ENCODE data around the gene ZMPSTE24. TPM values are rescaled to one million over a fixed set of nuclear protein-coding genes. Genes with fewer than 3 reads are reported as not detected.
"Not testable (repeated sequence)": the region's sequence is repeated elsewhere in the genome, so short reads cannot be mapped to it uniquely, and the experiment has no call there.

The ZMPSTE24 gene
- total and polyA plus RNA-seq, 10 of the 15 experiments (the other 5 are each of a cell fraction or from before 2014, with no cell fraction given) = 21.5 to 84.4 (median 43.6) TPM

DNA sequence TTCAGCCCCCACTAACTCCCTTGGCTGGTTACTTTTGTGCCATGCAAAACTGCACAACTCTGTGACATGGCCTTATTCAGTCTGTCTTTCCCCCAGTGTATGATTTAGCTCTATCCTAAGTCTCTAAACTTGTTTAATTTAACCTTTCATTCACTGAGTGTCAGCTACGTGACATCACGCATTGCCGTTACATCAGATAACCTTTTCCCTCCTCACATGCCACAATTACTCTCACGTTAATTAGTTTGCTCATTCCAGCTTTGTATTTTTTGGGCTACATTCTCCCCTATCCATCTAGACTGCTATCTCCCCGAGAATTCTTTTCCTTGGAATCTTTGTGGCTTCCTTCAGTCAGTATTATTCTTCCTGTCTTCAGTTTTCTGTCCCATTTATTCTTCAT is 39.7 kb upstream of the ZMPSTE24 start (continued):
- TF ChIP-seq, protein P1, sequence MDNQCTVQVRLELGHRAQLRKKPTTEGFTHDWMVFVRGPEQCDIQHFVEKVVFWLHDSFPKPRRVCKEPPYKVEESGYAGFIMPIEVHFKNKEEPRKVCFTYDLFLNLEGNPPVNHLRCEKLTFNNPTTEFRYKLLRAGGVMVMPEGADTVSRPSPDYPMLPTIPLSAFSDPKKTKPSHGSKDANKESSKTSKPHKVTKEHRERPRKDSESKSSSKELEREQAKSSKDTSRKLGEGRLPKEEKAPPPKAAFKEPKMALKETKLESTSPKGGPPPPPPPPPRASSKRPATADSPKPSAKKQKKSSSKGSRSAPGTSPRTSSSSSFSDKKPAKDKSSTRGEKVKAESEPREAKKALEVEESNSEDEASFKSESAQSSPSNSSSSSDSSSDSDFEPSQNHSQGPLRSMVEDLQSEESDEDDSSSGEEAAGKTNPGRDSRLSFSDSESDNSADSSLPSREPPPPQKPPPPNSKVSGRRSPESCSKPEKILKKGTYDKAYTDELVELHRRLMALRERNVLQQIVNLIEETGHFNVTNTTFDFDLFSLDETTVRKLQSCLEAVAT (IDR thresholded peaks at IDR 0.05) = no peak
- TF ChIP-seq HDAC6 (IDR thresholded peaks at IDR 0.05; ENCODE audit: unreplicated experiment) (no peak), RFX5 (IDR thresholded peaks at IDR 0.05; ENCODE audit: low read depth, low read length) (no peak), SRF (IDR thresholded peaks at IDR 0.05; ENCODE audit: low read depth in 2 of 2, low read length in 2 of 2) (no peak)

DNA sequence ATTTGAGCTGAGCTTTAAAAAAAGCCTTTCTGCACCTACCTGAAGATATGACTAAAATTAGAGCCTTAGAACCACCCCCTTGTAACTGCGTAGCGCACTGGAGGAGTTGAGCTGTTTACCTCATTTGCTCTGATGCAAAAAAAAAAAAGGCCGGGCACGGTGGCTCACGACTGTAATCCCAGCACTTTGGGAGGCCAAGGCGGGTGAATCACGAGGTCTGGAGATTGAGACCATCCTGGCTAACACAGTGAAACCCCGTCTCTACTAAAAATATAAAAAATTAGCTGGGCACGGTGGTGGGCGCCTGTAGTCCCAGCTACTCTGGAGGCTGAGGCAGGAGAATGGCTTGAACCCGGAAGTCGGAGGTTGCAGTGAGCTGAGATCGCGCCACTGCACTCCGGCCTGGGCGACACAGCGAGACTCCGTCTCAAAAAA is 36.5 kb upstream of the ZMPSTE24 start:
- H3K9me3 ChIP-seq (replicated peaks; ENCODE audit: control insufficient read depth, insufficient read depth, low read length); in situ Hi-C loops (cut with MboI); intact Hi-C loops (cut with micrococcal nuclease; ENCODE audit: unreplicated experiment); H3K9ac ChIP-seq (ENCODE audit: control insufficient read depth, insufficient read depth, low read length); ATAC-seq; H3K27ac ChIP-seq (ENCODE audit: control insufficient read depth, insufficient read depth); H2AFZ ChIP-seq (ENCODE audit: control insufficient read depth, low read depth, low read length); H4K20me1 ChIP-seq (ENCODE audit: control insufficient read depth, insufficient read depth); H3K4me3 ChIP-seq; DNase-seq (ENCODE audit: low read depth, low spot score); H3K79me2 ChIP-seq (ENCODE audit: control insufficient read depth, insufficient read depth, low read length); BruUV-seq (replicated peaks); H3K27me3 ChIP-seq (replicated peaks in 1 of 2; ENCODE audit: control insufficient read depth in 2 of 2, insufficient read depth in 2 of 2, low read length in 1 of 2); FAIRE-seq; H3K4me2 ChIP-seq (ENCODE audit: control insufficient read depth, insufficient read depth); POLR2A ChIA-PET: not testable (repeated sequence)
- Histone ChIP-seq H3K4me1 (ENCODE audit: control insufficient read depth, insufficient read depth, low read length) (peaks cover 23% of the 10 kb centered on the region; the same call in 1 of the 2 replicates), H3K36me3 (ENCODE audit: control insufficient read depth in 2 of 2, insufficient read depth in 2 of 2, low read length in 1 of 2) (peaks cover 0 to 15% of the 10 kb centered on the region in 2 experiments)
- 99% methylated on average over 12 of the region's 18 CpGs for WGBS (ENCODE audit: insufficient coverage, insufficient replicate concordance, low lambda C conversion rate, missing lambda C conversion rate)
- RAD21 ChIA-PET (ENCODE audit: unreplicated experiment) = interaction anchor here (1.2 kb wide), 1 partner anchor 11 kb away, joined by 4 read pairs; no protein-coding TSS in a partner anchor
- CTCF ChIA-PET = interaction anchor here (0.7 to 1.2 kb wide), 2 partner anchors 11 kb away, joined by 3 to 4 read pairs; no protein-coding TSS in a partner anchor
- SMC1A ChIA-PET (ENCODE audit: uncharacterized antibody, unreplicated experiment) = interaction anchor here (1.2 to 3.9 kb wide), 3 partner anchors 10 to 21 kb away, joined by 3 to 30 read pairs (median 3); no protein-coding TSS in a partner anchor
